ENCODE data around the gene SLC24A3.

SLC24A3 gene

DNA sequence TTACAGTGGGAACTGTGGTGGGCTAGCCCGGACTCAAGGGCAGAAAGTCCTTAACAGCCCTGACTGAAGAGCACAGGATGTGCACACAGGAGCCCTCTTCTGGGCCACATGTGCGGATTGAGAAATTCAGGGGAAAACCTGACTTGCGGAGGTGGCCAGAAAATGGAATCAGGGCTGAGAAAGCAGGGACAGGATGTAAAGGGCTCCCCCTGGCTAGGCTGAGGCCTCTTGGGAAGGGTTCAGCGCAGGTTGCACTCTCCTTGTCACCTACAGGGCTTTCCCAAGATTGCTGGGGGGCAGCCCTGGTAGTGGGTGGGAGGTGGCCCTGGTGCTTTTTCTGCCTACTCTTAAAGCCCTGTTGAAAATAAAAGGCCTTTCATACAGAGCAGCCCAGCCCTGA lies 251.2 kb downstream of the SLC24A3 start:
- H3K4me3 Mint-ChIP-seq, result no peak overlapping the region
- H3K9me3 Mint-ChIP-seq, result no peaks in the 10 kb centered on the region
- H3K27ac Mint-ChIP-seq, result no peak overlapping the region
- H3K36me3 Mint-ChIP-seq (ENCODE audit: low read depth), result no peaks in the 10 kb centered on the region
- intact Hi-C loops (cut with micrococcal nuclease), result no loop called here
- H3K4me1 Mint-ChIP-seq (ENCODE audit: low read depth), result no peaks in the 10 kb centered on the region
- no peaks in the 10 kb centered on the region for H3K27me3 Mint-ChIP-seq

DNA sequence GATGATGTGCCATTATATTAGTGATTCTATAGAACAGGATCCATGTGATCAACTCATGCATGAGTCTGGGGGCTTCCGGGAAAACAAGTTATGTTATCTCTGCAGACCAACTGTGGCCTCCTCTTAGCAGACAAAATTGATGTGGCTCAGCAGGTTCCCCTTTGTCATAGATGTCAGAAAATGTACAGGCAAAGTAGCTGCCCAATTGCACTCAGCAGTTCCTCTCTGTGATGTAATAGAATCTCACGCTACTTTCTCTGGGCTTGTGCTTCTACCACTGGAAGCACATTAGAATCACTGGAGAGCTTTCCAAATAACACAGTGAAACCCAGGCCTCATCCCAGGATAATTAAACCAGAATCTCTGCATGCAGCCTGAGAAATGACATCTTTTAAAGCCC lies 253.1 kb downstream of the SLC24A3 start:
- H3K9me3 Mint-ChIP-seq, result no peaks in the 10 kb centered on the region
- no peaks in the 10 kb centered on the region for H3K36me3 Mint-ChIP-seq (ENCODE audit: low read depth)
- H3K4me3 Mint-ChIP-seq, result no peak overlapping the region
- intact Hi-C loops (cut with micrococcal nuclease), result no loop called here
- no peak overlapping the region for H3K27ac Mint-ChIP-seq
- H3K4me1 Mint-ChIP-seq (ENCODE audit: low read depth), result no peaks in the 10 kb centered on the region
- H3K27me3 Mint-ChIP-seq, result no peaks in the 10 kb centered on the region

DNA sequence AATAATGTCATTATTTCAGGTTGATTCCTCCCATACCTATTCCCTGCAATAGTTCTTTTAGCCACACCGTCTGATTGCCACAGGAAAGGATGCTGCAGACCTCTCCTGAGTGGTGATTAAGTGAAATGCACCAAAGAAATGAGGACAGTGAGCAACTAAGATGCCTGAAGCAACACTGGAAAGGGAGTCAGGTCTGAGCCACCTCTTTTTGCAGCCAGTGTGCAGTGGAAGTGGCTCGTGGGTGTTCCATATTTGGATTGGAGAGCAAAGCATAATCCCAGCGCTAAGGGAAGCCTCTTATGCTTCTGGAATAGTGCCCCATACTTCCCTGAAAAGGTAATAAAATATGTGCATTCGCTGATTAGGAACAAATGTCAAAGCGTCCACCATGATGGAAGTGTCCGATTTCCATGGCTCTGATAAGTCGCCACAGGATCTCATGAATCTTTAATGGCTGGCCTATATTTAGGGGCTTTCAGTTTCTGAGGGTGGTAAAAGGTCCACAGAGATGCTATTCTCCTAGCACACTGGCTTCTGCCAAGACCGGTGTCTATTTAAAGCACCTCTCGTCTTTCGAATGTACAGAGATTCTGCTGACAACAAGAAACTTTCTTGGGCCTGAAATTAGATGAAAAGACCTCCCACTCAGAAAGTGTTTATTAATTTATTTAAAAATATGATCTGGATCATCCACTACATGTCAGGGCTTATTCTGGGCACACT lies 253.9 kb downstream of the SLC24A3 start:
- no peaks in the 10 kb centered on the region for H3K4me1 Mint-ChIP-seq (ENCODE audit: low read depth)
- H3K27ac Mint-ChIP-seq, result no peak overlapping the region
- H3K27me3 Mint-ChIP-seq, result no peaks in the 10 kb centered on the region
- no peak overlapping the region for H3K4me3 Mint-ChIP-seq
- no peaks in the 10 kb centered on the region for H3K36me3 Mint-ChIP-seq (ENCODE audit: low read depth)
- intact Hi-C loops (cut with micrococcal nuclease), result no loop called here
- H3K9me3 Mint-ChIP-seq, result no peaks in the 10 kb centered on the region

DNA sequence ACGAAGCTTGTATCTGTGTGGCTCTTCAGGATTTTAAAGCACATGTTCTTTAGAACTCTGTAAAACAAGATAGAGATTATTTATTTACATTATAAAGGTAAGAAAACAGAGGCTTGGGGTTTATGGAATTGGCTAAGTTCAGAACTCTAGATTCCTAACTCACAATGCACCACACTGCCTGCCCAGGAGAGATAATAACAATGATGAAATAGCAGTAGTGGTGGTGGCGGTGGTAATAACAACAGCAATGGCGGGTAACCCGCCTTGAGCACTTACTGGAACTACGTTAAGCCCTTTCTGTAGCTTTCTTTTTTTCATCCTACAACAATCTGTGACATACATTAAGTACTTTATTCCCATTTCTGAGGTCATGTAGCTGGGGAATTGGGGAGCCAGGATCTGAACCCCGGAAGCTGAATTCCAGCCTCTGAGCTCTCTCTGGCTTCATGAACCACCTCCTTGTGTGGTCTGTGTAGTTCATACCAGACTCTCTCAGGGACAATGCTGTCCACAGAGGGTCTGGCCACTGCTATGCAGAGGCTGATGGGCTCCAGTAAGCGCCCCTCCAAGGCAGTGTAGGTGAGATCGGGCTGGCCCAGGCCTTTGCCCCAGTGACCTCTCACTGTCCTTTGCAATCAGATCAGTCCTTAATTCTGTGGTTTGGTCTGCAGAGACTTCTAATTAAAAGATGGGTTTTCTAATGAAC lies 260.9 kb downstream of the SLC24A3 start:
- H3K4me1 Mint-ChIP-seq (ENCODE audit: low read depth), result no peaks in the 10 kb centered on the region
- no peaks in the 10 kb centered on the region for H3K27me3 Mint-ChIP-seq
- H3K4me3 Mint-ChIP-seq, result no peak overlapping the region
- H3K36me3 Mint-ChIP-seq (ENCODE audit: low read depth), result no peaks in the 10 kb centered on the region
- H3K27ac Mint-ChIP-seq, result no peak overlapping the region
- intact Hi-C loops (cut with micrococcal nuclease), result no loop called here
- H3K9me3 Mint-ChIP-seq, result no peaks in the 10 kb centered on the region

DNA sequence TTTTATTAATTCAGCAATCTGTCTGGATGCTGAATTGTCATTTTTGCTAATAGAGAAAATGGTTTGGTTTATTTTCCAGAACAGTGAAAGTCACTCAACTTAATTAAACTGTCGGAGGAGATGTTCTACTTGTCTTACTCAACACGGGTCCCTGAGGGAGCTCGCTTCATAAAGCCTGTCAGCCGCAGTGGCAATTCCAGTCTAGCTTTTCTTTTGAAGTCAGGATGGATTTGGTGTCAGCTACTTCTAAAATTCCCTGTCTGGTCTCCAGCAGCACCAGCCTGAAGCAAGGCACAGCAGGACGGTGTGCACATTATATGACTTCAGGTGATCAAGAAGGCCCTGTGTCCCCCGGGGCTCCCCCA lies 261.5 kb downstream of the SLC24A3 start:
- Mint-ChIP-seq H3K27ac (no peak overlapping the region), H3K4me3 (no peak overlapping the region), H3K9me3 (no peaks in the 10 kb centered on the region), H3K27me3 (no peaks in the 10 kb centered on the region), H3K4me1 (ENCODE audit: low read depth) (no peaks in the 10 kb centered on the region), H3K36me3 (ENCODE audit: low read depth) (no peaks in the 10 kb centered on the region)
- intact Hi-C loops (cut with micrococcal nuclease), result no loop called here

DNA sequence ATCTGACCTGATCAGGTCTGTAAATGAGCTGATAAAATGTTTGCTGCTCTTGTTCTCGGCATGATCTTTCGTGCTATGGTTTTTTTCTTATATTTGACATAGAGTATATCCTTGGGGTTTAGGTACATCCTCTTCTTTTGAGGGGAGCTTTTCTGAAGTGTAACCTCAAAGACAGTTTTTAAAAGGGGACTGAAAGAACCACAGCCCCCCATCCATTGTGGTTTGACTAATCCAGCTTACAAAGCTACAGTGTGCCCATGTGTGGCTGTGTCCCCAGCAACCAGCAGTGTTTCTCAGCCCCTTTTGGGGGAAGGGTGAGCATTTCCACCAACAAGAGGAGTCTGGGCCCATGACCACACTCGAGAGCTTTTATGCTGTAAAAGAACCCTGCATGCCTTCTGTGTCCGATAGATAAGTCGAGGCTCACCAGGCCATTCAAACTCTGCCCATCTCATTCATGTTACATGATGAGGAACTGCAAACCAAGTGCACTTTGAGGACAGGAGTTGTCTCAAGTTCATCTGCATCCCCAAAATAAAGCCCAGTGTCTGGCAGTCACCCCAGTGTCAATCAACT lies 266.0 kb downstream of the SLC24A3 start:
- H3K4me3 Mint-ChIP-seq, result no peak overlapping the region
- H3K27ac Mint-ChIP-seq, result no peak overlapping the region
- no peaks in the 10 kb centered on the region for H3K4me1 Mint-ChIP-seq (ENCODE audit: low read depth)
- H3K27me3 Mint-ChIP-seq, result no peaks in the 10 kb centered on the region
- intact Hi-C loops (cut with micrococcal nuclease), result no loop called here
- no peaks in the 10 kb centered on the region for H3K9me3 Mint-ChIP-seq
- H3K36me3 Mint-ChIP-seq (ENCODE audit: low read depth), result no peaks in the 10 kb centered on the region

DNA sequence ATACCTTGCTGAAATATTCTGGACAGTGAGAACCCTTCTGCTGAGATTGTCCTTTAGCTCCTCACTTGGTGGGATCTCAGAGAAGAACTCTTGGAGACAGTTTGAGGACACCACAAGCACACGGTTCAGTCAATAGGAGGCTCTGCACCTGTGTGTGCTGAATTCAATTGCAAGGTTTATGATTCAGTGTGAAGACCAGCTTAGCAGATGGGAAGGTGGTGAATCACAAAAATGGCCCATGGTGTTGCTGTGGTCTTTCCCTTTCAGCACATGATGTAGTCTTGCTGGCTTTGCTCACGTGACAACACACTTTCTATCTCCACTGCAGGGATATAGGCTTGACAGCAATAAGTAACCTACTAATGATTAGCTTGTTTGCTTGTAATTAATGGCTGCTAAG lies 270.3 kb downstream of the SLC24A3 start:
- H3K9me3 Mint-ChIP-seq, result no peaks in the 10 kb centered on the region
- H3K27me3 Mint-ChIP-seq, result no peaks in the 10 kb centered on the region
- no peaks in the 10 kb centered on the region for H3K36me3 Mint-ChIP-seq (ENCODE audit: low read depth)
- no peaks in the 10 kb centered on the region for H3K4me1 Mint-ChIP-seq (ENCODE audit: low read depth)
- no peak overlapping the region for H3K27ac Mint-ChIP-seq
- intact Hi-C loops (cut with micrococcal nuclease), result no loop called here
- H3K4me3 Mint-ChIP-seq, result no peak overlapping the region

DNA sequence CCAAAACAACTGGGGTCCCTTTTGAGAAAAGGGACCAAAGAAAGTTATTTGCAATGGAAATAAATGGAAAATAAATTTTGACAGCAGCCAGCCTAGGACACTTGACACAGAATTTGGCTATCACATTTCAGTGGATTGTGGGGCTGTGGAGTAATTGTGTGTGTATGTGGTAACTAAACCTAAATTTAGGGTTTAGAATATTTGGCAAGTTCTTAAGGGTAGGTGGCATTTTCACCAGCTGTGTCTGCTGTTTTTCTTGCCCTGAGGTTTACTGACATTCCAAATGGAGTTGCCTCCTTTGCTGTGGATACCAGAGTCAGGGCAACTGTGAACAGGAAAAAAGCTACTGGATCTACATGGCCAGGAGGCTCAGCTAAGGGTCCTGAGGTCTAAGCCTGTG lies 270.9 kb downstream of the SLC24A3 start:
- Mint-ChIP-seq H3K36me3 (ENCODE audit: low read depth) (no peaks in the 10 kb centered on the region), H3K27ac (no peak overlapping the region), H3K4me1 (ENCODE audit: low read depth) (no peaks in the 10 kb centered on the region), H3K27me3 (no peaks in the 10 kb centered on the region), H3K4me3 (no peak overlapping the region), H3K9me3 (no peaks in the 10 kb centered on the region)
- intact Hi-C loops (cut with micrococcal nuclease), result no loop called here

DNA sequence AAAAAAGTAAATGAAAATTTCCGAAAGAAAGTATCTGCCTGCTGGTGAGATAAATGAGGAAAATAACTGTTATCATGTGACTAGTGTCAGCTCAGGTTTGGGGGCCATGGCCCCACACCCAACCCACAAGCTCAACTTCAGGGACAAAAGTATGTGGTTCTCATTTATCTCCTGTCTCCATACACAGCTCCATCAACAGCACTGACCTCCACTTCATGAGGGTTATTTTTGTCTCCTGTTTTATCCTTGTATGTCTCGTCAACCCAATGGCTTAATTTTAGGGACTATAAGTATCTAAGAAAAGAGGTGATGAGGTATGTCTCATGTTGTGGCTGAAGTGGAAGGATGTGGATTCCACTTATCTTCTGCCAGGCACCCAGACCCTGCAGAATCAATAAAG lies 274.0 kb downstream of the SLC24A3 start:
- H3K27me3 Mint-ChIP-seq, result no peaks in the 10 kb centered on the region
- H3K4me1 Mint-ChIP-seq (ENCODE audit: low read depth), result no peaks in the 10 kb centered on the region
- no peaks in the 10 kb centered on the region for H3K36me3 Mint-ChIP-seq (ENCODE audit: low read depth)
- intact Hi-C loops (cut with micrococcal nuclease), result no loop called here
- H3K4me3 Mint-ChIP-seq, result no peak overlapping the region
- no peak overlapping the region for H3K27ac Mint-ChIP-seq
- no peaks in the 10 kb centered on the region for H3K9me3 Mint-ChIP-seq

DNA sequence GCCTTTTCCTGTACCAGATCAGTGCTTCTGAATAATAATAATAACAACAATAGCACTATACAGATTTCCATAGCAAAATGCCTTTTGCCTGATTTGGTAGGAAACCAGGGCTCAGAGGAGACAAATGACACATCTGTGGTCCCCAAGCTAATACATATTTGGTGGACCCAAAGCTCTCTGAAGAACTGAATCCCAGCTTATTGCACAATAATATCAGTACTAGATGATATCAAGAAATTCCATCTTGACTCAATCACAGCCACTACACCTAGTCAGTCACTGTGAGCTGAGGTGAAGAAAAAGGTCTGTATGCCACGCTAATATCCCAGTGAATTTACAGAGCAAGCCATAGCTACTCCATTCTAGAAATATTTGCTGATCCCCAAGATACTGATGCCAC lies 275.0 kb downstream of the SLC24A3 start:
- Mint-ChIP-seq H3K4me1 (ENCODE audit: low read depth) (no peaks in the 10 kb centered on the region), H3K27ac (no peak overlapping the region), H3K27me3 (no peaks in the 10 kb centered on the region), H3K4me3 (no peak overlapping the region), H3K36me3 (ENCODE audit: low read depth) (no peaks in the 10 kb centered on the region), H3K9me3 (no peaks in the 10 kb centered on the region)
- intact Hi-C loops (cut with micrococcal nuclease), result no loop called here

DNA sequence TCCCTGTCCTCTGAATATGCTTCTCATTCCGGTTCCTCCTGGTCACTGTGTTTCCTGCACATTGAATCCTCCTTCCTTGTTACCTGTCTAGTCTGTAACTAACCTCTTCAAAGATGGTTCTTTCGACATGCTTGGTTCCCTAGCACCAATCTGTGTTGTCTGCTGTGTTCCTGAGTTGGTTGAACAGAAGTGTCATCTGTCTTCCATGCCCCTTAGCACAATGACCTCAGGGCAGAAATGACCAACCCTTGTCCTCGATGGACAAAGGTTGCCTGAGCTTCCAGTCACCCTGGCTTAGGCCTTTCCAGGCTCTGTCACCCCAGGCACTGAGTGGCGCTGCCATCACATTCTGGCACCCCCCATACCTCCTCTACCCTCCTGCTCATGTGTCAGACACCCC lies 278.8 kb downstream of the SLC24A3 start:
- Mint-ChIP-seq H3K27me3 (no peaks in the 10 kb centered on the region), H3K4me1 (ENCODE audit: low read depth) (no peaks in the 10 kb centered on the region), H3K27ac (no peak overlapping the region), H3K36me3 (ENCODE audit: low read depth) (no peaks in the 10 kb centered on the region), H3K4me3 (no peak overlapping the region), H3K9me3 (no peaks in the 10 kb centered on the region)
- intact Hi-C loops (cut with micrococcal nuclease), result no loop called here

DNA sequence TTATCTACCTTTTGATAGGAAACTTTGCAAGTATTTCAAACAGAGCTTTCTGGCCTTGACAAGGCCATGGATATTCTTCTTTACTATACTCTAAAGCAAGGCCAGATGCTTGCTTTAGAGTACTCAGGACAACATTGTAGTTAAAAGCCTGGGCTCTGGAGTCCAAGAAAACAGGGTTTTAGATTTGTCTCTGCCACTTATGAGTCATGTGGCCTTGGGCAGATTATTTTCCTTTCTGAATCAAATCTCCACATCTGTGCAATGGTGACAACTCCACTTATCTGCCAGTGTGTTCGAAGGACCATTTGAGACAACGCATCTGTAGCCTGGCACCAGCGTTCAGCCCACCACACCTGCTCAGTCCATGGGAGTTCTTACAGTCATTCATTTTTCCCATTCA lies 279.7 kb downstream of the SLC24A3 start:
- Mint-ChIP-seq H3K4me1 (ENCODE audit: low read depth) (no peaks in the 10 kb centered on the region), H3K27ac (no peak overlapping the region), H3K4me3 (no peak overlapping the region), H3K36me3 (ENCODE audit: low read depth) (no peaks in the 10 kb centered on the region), H3K9me3 (no peaks in the 10 kb centered on the region), H3K27me3 (no peaks in the 10 kb centered on the region)
- intact Hi-C loops (cut with micrococcal nuclease), result no loop called here

DNA sequence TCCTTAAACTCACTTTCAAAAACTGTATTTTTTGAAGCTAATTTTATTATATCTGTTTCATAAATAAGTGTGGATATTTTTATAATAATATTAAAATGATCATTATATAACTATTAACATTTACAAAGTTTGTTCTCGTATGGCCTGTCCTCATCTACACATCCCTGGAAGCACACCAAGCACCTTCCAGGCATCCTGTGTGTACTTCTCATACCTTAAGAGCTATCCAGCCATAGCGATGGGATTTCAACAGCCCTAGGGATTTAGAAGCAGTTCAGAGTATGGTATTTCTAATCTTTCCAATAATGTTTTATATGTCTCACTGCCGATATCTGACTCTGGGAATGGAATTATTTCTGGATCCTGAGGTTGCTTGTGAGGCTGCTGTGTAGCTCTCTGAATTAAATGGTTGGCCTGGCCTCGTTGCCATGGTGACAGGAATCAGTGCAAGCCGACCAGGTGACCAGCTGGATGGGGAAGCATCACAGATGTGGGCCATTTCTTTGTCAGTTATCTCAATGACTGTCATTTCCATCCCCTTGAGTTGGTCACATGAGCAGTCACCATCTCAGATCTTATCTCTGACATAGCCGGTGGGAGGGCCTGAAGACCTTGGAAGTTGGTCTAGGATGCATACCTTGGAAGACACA lies 280.4 kb downstream of the SLC24A3 start:
- H3K4me1 Mint-ChIP-seq (ENCODE audit: low read depth), result no peaks in the 10 kb centered on the region
- intact Hi-C loops (cut with micrococcal nuclease), result no loop called here
- no peaks in the 10 kb centered on the region for H3K27me3 Mint-ChIP-seq
- H3K4me3 Mint-ChIP-seq, result no peak overlapping the region
- H3K9me3 Mint-ChIP-seq, result no peaks in the 10 kb centered on the region
- H3K27ac Mint-ChIP-seq, result no peak overlapping the region
- H3K36me3 Mint-ChIP-seq (ENCODE audit: low read depth), result no peaks in the 10 kb centered on the region

DNA sequence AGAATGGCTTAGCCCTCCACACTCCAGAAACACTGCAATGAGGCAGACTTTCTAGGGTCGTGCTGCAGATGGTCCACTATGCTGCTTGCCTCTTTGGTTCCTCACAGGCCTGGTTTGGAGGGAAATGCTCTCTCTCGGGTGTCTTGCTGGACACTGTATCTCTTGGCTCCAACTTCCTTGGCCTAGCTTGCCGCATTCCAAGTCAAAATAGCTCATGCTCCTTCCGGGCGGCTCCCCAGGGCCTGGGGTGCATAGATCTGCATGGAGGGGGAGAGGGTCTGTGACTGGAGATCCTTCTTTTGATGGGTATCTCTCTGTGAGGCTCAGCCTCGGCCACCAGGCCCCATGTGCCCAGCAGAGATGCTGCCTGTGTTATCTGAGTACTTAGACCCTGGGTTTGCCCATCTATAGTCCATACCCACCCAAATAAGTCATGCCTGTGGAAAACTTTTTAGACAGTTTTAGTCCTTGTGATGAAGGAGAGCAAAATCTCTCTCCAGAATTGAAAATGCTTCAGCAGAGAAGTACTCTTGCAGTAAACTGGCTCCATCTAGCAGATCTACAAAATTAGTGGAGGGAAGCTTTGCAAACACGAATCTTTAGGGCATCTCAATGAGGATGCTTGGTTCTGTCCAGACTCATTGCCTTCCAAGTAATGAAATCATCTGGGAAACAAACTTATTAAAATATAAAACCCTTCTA lies 281.5 kb downstream of the SLC24A3 start:
- Mint-ChIP-seq H3K27ac (no peak overlapping the region), H3K4me3 (no peak overlapping the region), H3K9me3 (no peaks in the 10 kb centered on the region), H3K27me3 (no peaks in the 10 kb centered on the region), H3K4me1 (ENCODE audit: low read depth) (peaks cover 8% of the 10 kb centered on the region), H3K36me3 (ENCODE audit: low read depth) (no peaks in the 10 kb centered on the region)
- intact Hi-C loops (cut with micrococcal nuclease), result no loop called here

Measured in dendritic cell treated with granulocyte-macrophage colony-stimulating factor and Interleukin-4, amounts not matched to agents 40 ng/mL and 50 ng/mL, for 4 days (primary cell).